Gastrocnemius medialis (tissue), 4 donors: ENCODE data around the gene SLC25A21.

Source experiments
- CTCF ChIP-seq, 5 experiments: fragments of 450-650 bp in 3 of 5; fragments of 200-600 bp in 2 of 5; sonication (generic) in 2 of 5; IDR thresholded peaks in 4 of 5; conservative IDR thresholded peaks in 1 of 5; 1 replicate in 4 of 5; 2 replicates in 1 of 5; pipeline ENCODE4 v1.5.1; 2016 to 2019; ENCODE audit warnings: antibody characterized with exemption in 5 of 5, mild to moderate bottlenecking in 3 of 5, moderate library complexity in 3 of 5
- POLR2A ChIP-seq, 2 donors: fragments of 450-650 bp; IDR thresholded peaks; one replicate each; pipeline ENCODE4 v1.6.1; 2017; ENCODE audit warnings: antibody characterized with exemption in 2 of 2, mild to moderate bottlenecking in 2 of 2, moderate library complexity in 2 of 2

- TF ChIP-seq CTCF (IDR thresholded peaks at IDR 0.05 in 4 of 5, conservative IDR thresholded peaks at IDR 0.05 in 1 of 5) (no peak), POLR2A (IDR thresholded peaks at IDR 0.05) (no peak)
Measured at GRCh38 chr14:37035401-37035800, 137.0 kb downstream of the SLC25A21 start.
